Adrenal gland (tissue), 5 donors: ENCODE data around the gene SULT1C3.

Experiments
- POLR2A ChIP-seq, 2 donors: fragments of 450-650 bp; IDR thresholded peaks; one replicate each; pipeline ENCODE4 v1.6.1; 2017; ENCODE audit warnings: antibody characterized with exemption in 2 of 2, mild to moderate bottlenecking in 2 of 2, moderate library complexity in 1 of 2
- TF ChIP-seq, protein P1 (sequence below), 6 experiments: fragments of 450-650 bp in 4 of 6; fragments of 200-600 bp in 2 of 6; sonication (generic) in 1 of 6; IDR thresholded peaks; 1 replicate in 5 of 6; 2 replicates in 1 of 6; pipeline versions ENCODE4 v1.5.1 to v1.8.0; 2016 to 2021; ENCODE audit warnings: antibody characterized with exemption in 6 of 6, mild to moderate bottlenecking in 2 of 6, moderate library complexity in 1 of 6
- donor health status: DM: no; HTN: no; CAD: no.

DNA sequence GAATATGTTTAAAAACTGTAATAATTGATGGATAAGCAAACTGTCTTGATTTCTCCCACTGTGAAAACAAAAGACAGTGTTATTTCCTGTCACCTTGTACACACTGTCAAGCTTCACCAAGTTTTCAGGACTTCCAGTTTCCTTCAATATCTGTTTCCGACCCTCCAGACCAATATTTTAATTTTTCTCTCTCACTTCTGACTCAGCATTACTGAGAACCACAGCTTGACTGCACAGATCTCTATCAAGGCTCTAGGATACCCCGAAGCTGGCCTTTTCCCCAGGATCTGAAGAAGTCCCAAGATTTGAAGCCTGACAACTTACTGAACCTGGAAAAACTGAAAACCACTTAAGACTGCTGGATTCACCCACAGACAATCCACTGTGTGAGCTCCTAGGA, 13.2 kb upstream of the SULT1C3 start:
- TF ChIP-seq, protein P1, sequence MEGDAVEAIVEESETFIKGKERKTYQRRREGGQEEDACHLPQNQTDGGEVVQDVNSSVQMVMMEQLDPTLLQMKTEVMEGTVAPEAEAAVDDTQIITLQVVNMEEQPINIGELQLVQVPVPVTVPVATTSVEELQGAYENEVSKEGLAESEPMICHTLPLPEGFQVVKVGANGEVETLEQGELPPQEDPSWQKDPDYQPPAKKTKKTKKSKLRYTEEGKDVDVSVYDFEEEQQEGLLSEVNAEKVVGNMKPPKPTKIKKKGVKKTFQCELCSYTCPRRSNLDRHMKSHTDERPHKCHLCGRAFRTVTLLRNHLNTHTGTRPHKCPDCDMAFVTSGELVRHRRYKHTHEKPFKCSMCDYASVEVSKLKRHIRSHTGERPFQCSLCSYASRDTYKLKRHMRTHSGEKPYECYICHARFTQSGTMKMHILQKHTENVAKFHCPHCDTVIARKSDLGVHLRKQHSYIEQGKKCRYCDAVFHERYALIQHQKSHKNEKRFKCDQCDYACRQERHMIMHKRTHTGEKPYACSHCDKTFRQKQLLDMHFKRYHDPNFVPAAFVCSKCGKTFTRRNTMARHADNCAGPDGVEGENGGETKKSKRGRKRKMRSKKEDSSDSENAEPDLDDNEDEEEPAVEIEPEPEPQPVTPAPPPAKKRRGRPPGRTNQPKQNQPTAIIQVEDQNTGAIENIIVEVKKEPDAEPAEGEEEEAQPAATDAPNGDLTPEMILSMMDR (IDR thresholded peaks at IDR 0.05), result no peak
- no peak for TF ChIP-seq POLR2A (IDR thresholded peaks at IDR 0.05)
